Measurements from ENCODE around the gene LIN7C.

- TF ChIP-seq ZNF839 (CRISPR knock-in tag; IDR thresholded peaks at IDR 0.05; ENCODE audit: borderline replicate concordance), result no peak
- TF ChIP-seq, protein P1, sequence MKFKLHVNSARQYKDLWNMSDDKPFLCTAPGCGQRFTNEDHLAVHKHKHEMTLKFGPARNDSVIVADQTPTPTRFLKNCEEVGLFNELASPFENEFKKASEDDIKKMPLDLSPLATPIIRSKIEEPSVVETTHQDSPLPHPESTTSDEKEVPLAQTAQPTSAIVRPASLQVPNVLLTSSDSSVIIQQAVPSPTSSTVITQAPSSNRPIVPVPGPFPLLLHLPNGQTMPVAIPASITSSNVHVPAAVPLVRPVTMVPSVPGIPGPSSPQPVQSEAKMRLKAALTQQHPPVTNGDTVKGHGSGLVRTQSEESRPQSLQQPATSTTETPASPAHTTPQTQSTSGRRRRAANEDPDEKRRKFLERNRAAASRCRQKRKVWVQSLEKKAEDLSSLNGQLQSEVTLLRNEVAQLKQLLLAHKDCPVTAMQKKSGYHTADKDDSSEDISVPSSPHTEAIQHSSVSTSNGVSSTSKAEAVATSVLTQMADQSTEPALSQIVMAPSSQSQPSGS (CRISPR knock-in tag; IDR thresholded peaks at IDR 0.05), result no peak
- TF ChIP-seq, protein P2, sequence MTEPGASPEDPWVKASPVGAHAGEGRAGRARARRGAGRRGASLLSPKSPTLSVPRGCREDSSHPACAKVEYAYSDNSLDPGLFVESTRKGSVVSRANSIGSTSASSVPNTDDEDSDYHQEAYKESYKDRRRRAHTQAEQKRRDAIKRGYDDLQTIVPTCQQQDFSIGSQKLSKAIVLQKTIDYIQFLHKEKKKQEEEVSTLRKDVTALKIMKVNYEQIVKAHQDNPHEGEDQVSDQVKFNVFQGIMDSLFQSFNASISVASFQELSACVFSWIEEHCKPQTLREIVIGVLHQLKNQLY (CRISPR knock-in tag; IDR thresholded peaks at IDR 0.05), result no peak
Measured at GRCh38 chr11:27514558-27514957, 8.0 kb upstream of the LIN7C start.
